Measurements from ENCODE around the gene HS6ST1. TPM values are rescaled to one million over a fixed set of nuclear protein-coding genes. Genes with fewer than 3 reads are reported as not detected.

Gene HS6ST1
- total and polyA plus RNA-seq, 2 donors (not counting 1 experiment from before 2014, with no cell fraction given), result 16.6 to 59.9 TPM

DNA sequence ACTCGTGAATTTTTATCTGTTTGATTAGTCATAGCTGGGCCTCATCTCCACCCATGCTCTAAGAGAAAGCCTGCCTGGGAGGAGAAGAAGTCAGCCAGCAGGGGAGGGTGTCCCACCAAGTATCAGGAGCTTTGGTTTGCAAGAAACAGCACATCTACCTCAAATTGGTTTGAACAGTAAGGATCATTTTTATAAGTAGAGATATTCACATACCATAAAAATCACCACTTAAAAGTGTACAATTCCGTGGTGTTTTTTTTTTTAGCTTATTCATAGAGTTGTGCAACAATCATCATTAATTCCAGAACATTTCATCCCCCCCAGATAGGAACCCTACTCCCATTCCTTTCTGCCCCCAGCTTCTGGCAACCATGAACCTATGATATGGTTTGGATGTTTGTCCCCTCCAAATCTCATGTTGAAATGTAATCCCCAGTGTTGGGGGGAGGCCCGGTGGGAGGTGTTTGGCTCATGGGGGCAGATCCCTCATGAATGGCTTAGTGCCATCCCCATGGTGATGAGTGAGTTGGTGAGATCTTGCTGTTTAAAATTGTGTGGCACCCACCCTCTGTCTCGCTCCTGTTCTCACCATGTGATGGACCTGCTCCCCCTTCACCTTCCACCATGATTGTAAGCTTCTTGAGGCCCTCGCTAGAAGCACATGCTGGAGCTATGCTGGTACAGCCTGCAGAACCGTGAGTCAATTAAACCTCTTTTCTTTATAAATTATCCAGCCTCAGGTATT lies 36.2 kb upstream of the HS6ST1 start:
- H3K27me3 ChIP-seq (ENCODE audit: control insufficient read depth, insufficient read depth, low read length), result no peaks in the 10 kb centered on the region
- H2AFZ ChIP-seq (ENCODE audit: low read length), result no peak overlapping the region
- no peaks in the 10 kb centered on the region for H3K4me1 ChIP-seq (ENCODE audit: control insufficient read depth, extremely low read depth, insufficient read depth, low read length)
- H3K4me3 ChIP-seq (replicated peaks in 1 of 4; ENCODE audit: control extremely low read depth in 1 of 4, insufficient read depth in 1 of 4, low read depth in 3 of 4, low read length in 4 of 4), result no peak overlapping the region
- no peak overlapping the region for H3K27ac ChIP-seq (ENCODE audit: insufficient read depth, low read length)
- H3K36me3 ChIP-seq (ENCODE audit: control insufficient read depth, insufficient read depth, low read length), result no peaks in the 10 kb centered on the region
- H3K4me2 ChIP-seq (ENCODE audit: extremely low read depth, insufficient read depth, low read length), result no peak overlapping the region
- no peak for TF ChIP-seq EZH2 (IDR thresholded peaks at IDR 0.05; ENCODE audit: low read length, missing control alignments)
- TF ChIP-seq, protein P1, sequence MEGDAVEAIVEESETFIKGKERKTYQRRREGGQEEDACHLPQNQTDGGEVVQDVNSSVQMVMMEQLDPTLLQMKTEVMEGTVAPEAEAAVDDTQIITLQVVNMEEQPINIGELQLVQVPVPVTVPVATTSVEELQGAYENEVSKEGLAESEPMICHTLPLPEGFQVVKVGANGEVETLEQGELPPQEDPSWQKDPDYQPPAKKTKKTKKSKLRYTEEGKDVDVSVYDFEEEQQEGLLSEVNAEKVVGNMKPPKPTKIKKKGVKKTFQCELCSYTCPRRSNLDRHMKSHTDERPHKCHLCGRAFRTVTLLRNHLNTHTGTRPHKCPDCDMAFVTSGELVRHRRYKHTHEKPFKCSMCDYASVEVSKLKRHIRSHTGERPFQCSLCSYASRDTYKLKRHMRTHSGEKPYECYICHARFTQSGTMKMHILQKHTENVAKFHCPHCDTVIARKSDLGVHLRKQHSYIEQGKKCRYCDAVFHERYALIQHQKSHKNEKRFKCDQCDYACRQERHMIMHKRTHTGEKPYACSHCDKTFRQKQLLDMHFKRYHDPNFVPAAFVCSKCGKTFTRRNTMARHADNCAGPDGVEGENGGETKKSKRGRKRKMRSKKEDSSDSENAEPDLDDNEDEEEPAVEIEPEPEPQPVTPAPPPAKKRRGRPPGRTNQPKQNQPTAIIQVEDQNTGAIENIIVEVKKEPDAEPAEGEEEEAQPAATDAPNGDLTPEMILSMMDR (conservative IDR thresholded peaks at IDR 0.05 in 1 of 2, IDR thresholded peaks at IDR 0.05 in 1 of 2; ENCODE audit: low read depth in 1 of 2, low read length in 2 of 2), result peak; percentile 6 to 34
- DNase-seq (ENCODE audit: low read depth in 2 of 2), result peak; percentile 33 to 56
- no peaks in the 10 kb centered on the region for H3K79me2 ChIP-seq (ENCODE audit: control insufficient read depth, insufficient read depth, low read length)
- H3K9me3 ChIP-seq (ENCODE audit: control insufficient read depth, insufficient read depth, low read depth, low read length), result no peaks in the 10 kb centered on the region
- no peak overlapping the region for H3K9ac ChIP-seq (ENCODE audit: insufficient read depth, low read length)
- H4K20me1 ChIP-seq (ENCODE audit: control insufficient read depth, extremely low read depth, insufficient read depth, low read length), result no peaks in the 10 kb centered on the region

DNA sequence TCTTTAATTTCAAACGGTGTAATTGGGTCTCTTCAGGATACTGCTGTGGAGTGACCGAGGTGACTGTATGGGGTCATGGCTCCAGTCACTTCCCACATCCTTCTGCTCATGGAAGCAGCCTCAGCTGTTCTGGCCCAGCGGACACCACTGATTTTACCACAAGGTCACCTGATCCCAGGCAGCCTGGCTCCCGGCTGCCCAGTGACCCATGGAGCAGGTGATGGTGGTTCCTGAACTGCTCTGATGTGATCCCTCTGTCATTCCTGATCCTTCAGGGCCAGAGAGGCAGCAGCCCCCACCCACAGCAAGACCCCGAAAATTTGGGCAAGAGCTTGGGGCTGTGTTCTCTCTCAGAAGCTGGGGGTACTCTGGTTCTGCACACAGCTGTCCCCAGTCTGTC lies 35.5 kb upstream of the HS6ST1 start:
- no peaks in the 10 kb centered on the region for H3K9me3 ChIP-seq (ENCODE audit: control insufficient read depth, insufficient read depth, low read depth, low read length)
- no peaks in the 10 kb centered on the region for H3K79me2 ChIP-seq (ENCODE audit: control insufficient read depth, insufficient read depth, low read length)
- H3K4me3 ChIP-seq (replicated peaks in 1 of 4; ENCODE audit: control extremely low read depth in 1 of 4, insufficient read depth in 1 of 4, low read depth in 3 of 4, low read length in 4 of 4), result no peak overlapping the region
- no peak for DNase-seq (ENCODE audit: low read depth in 2 of 2)
- H3K27me3 ChIP-seq (ENCODE audit: control insufficient read depth, insufficient read depth, low read length), result no peaks in the 10 kb centered on the region
- no peak overlapping the region for H3K27ac ChIP-seq (ENCODE audit: insufficient read depth, low read length)
- H4K20me1 ChIP-seq (ENCODE audit: control insufficient read depth, extremely low read depth, insufficient read depth, low read length), result no peaks in the 10 kb centered on the region
- no peaks in the 10 kb centered on the region for H3K4me1 ChIP-seq (ENCODE audit: control insufficient read depth, extremely low read depth, insufficient read depth, low read length)
- TF ChIP-seq EZH2 (IDR thresholded peaks at IDR 0.05; ENCODE audit: low read length, missing control alignments), result no peak
- TF ChIP-seq, protein P1 (conservative IDR thresholded peaks at IDR 0.05 in 1 of 2, IDR thresholded peaks at IDR 0.05 in 1 of 2; ENCODE audit: low read depth in 1 of 2, low read length in 2 of 2), result no peak
- no peak overlapping the region for H2AFZ ChIP-seq (ENCODE audit: low read length)
- H3K9ac ChIP-seq (ENCODE audit: insufficient read depth, low read length), result no peak overlapping the region
- no peak overlapping the region for H3K4me2 ChIP-seq (ENCODE audit: extremely low read depth, insufficient read depth, low read length)
- no peaks in the 10 kb centered on the region for H3K36me3 ChIP-seq (ENCODE audit: control insufficient read depth, insufficient read depth, low read length)

DNA sequence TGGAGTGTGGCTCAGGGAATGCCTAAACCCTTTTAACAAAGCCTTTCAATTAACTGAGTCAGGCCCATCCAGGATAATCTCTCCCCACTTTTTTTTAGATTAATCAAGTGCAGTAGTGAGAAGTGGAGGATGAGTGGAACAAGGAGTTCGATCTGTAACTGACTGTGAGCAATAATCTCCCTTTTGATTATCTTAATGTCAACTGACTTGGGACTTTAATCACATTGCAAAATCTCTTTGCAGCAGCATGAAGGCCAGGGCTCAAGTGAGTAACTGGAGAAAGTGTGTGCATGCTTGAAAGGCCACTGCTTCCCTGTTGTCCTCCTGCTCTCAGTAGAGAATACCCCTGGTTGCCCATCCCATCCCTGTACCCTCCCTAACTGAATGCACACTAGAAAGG lies 32.1 kb upstream of the HS6ST1 start:
- H3K36me3 ChIP-seq (ENCODE audit: control insufficient read depth, insufficient read depth, low read length), result no peaks in the 10 kb centered on the region
- H3K4me3 ChIP-seq (replicated peaks in 1 of 4; ENCODE audit: control extremely low read depth in 1 of 4, insufficient read depth in 1 of 4, low read depth in 3 of 4, low read length in 4 of 4), result no peak overlapping the region
- H3K4me2 ChIP-seq (ENCODE audit: extremely low read depth, insufficient read depth, low read length), result no peak overlapping the region
- H3K27me3 ChIP-seq (ENCODE audit: control insufficient read depth, insufficient read depth, low read length), result no peaks in the 10 kb centered on the region
- no peak overlapping the region for H3K9ac ChIP-seq (ENCODE audit: insufficient read depth, low read length)
- no peak overlapping the region for H3K27ac ChIP-seq (ENCODE audit: insufficient read depth, low read length)
- no peak for TF ChIP-seq EZH2 (IDR thresholded peaks at IDR 0.05; ENCODE audit: low read length, missing control alignments)
- TF ChIP-seq, protein P1 (conservative IDR thresholded peaks at IDR 0.05 in 1 of 2, IDR thresholded peaks at IDR 0.05 in 1 of 2; ENCODE audit: low read depth in 1 of 2, low read length in 2 of 2), result no peak
- no peak for DNase-seq (ENCODE audit: low read depth in 2 of 2)
- no peaks in the 10 kb centered on the region for H4K20me1 ChIP-seq (ENCODE audit: control insufficient read depth, extremely low read depth, insufficient read depth, low read length)
- no peaks in the 10 kb centered on the region for H3K9me3 ChIP-seq (ENCODE audit: control insufficient read depth, insufficient read depth, low read depth, low read length)
- peaks cover 9% of the 10 kb centered on the region for H3K4me1 ChIP-seq (ENCODE audit: control insufficient read depth, extremely low read depth, insufficient read depth, low read length)
- no peaks in the 10 kb centered on the region for H3K79me2 ChIP-seq (ENCODE audit: control insufficient read depth, insufficient read depth, low read length)
- H2AFZ ChIP-seq (ENCODE audit: low read length), result no peak overlapping the region
